OCI-LY3 (cell line): Measurements from ENCODE around the gene SYPL2.

ENCODE experiments used
- CTCF ChIP-seq: fragments of 200-600, 300-600 bp; sonication (generic); IDR thresholded peaks from 2 replicates; pipeline ENCODE4 v1.5.1; 2014; ENCODE audit warnings: antibody characterized with exemption, low read length, low read depth
- EZH2phosphoT487 ChIP-seq: fragments of 200-600 bp; shearing (Covaris generic); IDR thresholded peaks from 2 replicates; pipeline ENCODE4 v1.6.1; 2018; ENCODE audit warnings: antibody characterized with exemption, mixed run types, low read depth

GRCh38 chr1:109508001-109508872 is 41.9 kb downstream of the SYPL2 start:
- TF ChIP-seq CTCF (no peak), EZH2phosphoT487 (no peak)
